GM18526 (cell line): Measurements from ENCODE around the gene ST6GALNAC2.

Experiments
- POLR2A ChIP-seq: IDR thresholded peaks from 3 replicates; pipeline ENCODE4 v1.6.1; 2011; ENCODE audit not compliant: insufficient read length; ENCODE audit errors: extremely low read depth

ST6GALNAC2 gene

DNA sequence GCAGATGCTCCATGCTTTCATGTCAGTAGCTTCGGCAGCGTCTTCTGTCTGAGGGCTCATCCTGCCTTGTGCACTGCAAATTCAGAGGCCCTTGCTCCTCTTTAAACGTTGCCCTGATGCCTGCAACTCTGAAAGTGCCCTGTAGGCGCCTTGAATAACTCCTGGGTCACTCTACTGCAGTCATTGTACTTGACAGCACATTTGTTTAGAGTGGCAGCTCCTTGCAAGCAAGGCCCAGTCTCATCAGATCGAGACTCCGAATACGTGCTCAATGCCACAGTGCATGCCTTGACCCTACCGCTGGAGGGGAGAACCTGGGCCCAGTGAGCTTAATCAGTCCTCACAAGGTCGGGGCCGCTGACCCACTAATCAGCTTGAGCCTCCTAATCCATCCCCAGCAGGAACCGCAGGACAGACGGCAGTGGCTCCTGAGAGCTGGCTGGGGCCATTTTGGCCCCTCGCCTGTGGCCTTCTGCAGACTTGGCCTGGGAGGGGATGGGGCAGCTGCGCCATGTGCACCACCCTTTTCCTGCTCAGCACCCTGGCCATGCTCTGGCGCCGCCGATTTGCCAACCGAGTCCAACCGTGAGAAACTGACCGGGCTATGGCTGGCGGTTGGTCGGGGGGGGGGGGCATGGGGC lies 45.9 kb downstream of the ST6GALNAC2 start, which contains the start of gene PRCD:
PRCD (plus strand) TSS at position 414 of the 641 bp plus-strand sequence; CDS start at position 512, 98 bp downstream.
- TF ChIP-seq POLR2A = no peak

DNA sequence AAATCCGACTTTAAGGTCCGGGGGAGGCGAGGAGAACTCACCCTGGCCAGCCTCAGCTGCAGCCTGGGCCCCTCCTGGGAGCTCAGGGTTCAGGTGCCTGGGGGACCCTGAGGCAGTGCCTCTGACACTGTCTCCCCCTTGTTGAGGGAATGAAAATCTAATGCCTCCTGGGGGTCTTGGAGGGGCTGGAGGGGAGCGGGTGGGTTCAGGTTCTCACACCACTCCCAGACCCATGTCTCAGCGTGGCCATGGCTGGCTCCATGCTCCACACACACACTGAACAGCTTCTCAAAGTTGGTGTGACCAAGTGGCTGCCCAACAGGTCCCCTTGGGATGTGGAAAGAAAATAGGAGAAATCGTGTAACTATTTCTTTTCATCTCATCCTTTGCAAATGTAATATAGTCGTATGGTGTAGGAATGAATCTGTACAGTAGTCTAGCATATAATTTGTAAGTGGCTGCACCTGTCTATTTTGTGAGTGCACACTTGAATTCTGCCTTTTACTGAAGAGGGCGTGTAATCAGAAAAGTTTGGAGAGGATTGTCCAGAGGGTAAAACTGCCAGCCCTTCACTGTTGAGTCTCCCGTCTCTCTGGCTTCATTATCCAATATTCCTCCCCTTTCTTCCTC lies 46.6 kb downstream of the ST6GALNAC2 start:
- TF ChIP-seq POLR2A = no peak

DNA sequence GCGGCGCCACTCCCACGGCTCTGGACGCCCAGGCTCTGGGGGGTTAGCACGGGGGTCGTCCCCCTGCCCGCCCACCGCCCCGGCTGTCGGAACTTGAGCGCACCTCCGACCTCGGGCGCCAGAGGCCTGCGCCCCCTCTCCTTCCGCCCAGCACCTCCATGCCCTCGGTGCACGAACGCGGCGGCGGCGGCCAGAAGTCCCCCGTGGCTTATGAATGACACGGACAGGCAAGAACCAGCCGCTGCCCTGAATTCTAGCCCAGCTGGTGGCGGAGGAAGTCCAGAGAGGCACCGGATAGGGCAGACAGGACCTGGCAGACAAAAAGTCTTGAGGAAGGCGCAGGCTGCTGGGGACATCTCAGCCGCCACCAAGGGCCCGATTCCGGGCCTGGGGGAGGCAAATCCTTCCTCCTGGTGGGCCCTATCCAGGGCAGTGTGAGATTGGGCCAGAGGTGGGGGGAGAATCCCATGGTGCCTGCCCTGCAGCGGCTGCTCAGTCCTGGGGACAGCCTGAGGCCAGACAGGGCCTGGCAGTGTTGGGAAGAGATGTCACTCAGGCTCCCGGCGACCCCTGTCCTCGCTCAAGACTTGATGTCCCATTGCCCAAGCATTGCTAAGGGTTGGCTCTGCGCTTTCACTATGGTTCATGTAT lies 47.3 kb downstream of the ST6GALNAC2 start:
- no peak for TF ChIP-seq POLR2A

DNA sequence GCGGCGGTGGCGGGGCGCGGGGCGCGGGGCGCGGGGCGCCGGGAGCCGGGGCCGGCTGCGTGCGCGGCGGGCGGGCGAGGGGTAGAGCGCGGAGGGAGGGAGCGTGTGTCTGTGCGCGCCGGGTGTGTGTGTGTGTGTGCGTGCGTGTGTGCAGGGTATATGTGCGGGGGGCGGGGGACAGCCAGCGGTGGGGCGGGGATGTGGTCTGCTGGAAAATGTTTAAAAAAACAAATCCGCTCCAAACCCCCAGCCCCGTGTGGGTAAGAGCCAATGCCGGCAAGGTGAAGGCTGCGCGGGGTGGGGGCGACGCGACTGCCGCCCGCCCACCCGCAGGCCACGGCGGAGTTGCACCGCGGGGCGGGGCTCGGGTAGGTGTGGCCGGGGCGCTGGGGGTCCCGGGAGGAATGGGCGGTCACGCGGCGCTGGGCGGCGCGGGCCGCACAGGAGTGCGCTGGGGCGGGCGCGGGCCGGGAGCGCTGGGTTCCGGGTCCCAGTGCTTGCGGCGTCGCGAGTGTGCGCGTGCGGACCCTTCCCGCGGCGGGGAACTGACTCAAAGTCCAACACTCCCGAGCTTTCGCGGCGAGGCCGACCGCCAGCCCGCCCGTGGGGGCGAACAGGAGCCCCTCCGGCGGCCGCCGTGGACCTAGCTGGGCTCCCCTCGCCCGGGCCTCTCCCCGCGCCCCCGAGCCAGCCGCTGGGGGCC lies 47.9 kb downstream of the ST6GALNAC2 start, which contains the start of gene CYGB:
CYGB (minus strand) TSS at position 132 of the 703 bp plus-strand sequence. CDS start 167 bp downstream, outside the sequence.
- TF ChIP-seq POLR2A = no peak

DNA sequence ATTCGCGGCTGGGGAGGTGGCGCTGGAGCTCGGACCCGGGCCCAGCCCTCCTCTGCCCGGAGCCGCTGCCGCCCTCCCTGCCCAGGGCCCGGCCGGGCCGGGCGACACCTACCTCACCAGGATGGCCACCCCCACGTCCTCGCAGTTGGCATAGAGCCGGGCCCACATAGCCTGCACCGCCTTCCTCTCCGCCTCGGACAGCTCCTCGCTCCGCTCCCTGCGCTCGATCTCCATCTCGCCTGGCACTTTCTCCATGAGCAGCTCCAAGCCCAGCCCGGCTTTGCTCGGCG lies 48.4 kb downstream of the ST6GALNAC2 start:
- TF ChIP-seq POLR2A = no peak

DNA sequence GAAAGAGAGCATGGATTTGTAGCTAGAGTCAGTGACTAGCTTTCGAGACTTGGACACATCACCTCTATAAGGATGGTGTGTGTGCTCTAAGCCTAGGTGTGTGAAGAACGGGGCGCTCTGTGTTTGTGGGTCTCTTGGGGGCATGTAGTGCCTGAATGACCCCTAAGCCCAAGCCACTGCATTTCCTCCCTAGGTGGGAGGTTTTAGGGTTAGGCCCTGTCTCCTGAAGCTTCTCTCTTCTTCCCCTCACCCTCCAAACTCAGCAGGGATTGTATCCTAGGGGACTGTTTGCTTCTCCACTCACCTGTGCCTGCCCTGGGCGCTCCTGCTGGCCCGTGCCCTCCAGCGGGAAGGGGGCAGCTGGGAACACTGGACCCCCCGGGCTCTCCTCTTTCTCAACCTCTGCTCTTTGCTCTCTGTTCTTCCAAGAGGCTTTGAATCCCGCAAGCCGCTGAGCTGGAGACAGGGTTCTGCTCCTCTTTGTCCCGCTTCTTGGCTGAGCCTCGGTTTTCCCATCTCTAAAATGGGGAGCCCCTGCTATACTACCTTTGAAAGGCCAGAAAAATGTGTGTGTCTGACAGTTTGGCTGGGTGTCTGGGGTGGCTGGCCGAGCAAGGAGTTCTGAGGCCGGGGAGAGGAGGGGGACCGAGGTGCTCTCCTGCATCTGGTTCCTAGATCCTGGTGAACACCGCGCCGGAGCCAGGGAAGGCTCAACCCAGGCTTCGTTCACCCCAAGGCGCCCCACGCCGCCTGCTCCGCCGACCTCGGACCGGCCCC lies 49.0 kb downstream of the ST6GALNAC2 start:
- TF ChIP-seq POLR2A = no peak

DNA sequence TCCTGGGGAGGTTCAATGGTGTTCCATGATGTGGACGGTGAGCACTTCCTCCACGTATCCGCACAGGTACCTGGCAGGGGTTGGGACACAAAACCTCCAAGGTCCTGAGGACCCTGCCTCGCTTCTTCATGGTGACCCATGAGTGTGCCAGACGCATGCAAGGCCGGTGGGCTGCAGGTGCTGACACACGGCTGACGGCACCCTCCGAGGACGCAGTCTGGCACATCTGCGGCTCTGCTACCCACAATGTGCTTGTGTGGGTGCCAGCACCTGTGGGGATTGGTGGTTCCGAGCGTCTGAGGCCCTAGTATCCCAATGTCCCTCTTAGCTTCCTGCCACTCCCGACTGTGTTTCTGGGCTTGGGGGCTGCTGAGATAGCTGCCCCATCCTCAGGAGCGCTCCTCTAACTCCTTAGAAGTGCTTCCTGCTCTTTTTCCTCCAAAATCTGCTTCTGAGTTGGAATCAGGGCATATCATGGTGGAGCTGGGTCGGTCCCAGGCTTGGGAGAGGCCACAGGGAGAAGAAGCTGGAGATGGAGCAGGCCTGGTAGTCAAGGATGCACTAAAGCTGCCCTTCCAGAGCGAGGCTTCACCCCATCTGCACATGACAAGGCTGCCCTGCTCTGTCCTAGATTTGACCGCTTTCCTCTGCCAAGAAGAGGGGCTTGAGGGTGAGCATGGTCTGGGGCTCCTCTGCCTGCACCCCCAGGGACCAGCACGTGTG lies 49.7 kb downstream of the ST6GALNAC2 start:
- no peak for TF ChIP-seq POLR2A

DNA sequence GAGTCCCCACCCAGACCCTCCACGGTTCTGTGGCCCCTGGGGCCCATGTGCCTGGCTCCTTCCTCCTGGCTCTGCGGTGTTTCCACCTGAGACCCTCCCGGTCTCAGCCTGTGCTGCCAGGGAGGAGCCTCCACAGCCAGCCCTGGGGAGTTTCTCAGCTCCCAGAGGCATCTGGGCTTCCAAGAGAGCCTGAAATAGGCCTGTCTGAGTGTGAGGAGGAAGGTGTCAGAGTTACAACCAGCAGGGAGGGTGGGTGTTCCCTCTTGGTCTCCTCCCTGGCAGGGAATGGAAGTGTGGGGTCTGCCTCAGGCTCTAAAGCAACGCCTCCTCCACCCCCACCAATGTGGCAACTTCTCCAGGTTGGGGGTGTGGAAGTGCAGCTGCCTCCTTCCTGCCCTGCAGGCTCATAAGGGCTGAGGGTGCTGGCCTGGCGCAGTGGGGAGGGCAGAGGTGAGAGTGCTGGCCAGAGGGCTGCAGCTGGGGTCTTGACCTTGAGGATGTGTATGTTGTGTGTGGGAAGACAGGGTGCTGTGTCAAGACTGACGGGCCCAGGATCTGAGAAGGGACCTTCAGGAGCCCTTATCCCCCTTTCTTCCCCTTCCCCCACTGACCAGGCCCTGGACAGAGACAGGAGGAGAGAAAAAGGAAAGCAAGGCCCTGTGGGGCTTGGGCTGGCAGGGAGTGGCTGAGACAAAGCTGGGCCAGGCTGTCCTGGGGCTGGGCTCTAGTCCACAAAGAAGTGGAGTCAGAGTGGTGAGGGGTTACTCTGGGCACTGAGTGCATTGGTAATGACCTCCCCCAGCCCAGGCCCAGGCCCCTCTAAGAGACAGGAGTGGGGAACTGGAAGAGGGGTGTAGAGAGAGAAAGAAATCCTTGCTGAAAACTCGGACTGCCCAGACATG lies 50.6 kb downstream of the ST6GALNAC2 start:
- TF ChIP-seq POLR2A = no peak

DNA sequence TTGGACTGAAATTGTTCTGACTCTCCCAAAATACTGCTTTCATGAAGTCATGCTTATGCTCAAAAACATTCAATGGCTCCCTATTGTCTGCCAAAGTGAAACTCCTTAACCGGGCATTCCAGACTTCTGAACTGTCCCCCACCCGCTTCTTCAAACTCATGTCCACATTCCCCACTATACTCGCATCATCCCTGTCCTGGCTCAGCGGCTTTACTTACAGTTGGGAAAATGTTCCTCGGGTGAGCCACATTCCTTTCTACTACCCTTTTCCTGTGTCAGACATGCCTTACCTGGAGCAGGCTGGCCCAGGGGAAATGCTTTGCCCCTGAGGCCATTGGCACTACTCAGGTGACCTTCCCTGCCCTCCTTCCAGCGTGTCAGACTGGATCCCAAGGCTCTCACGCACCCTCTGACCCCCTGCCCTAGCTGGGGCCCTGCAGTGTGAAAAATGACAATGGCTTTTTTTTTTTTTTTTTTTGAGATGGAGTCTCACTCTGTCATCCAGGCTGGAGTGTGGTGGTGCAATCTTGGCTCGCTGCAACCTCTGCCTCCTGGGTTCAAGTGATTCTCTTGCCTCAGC lies 53.5 kb downstream of the ST6GALNAC2 start:
- no peak for TF ChIP-seq POLR2A

DNA sequence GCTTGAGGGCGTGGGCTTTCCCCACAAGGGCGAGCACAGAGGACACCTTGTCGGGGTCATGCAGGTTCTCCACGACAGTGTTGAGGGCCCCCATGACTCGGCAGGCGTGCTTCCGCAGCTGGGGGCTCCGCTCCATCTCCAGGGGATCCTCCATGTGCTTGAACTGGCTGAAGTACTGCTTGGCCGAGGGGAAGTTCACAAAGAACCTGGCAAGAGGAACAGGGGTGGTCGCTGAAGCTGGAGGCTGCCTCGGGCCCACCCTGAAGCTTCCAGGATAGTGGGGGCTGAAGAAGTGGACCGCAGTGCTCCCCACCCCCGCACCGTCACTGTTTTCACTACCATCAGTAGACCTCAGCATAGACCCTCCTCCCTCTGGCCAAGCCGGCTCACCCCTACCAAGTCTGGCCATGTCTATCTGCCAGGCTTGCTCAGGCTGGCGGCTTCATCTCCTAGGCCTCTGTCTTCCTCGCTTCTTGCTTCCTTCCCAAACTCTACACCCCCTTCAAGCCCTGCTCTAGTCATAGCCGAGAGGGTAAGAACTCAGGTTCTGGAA lies 54.1 kb downstream of the ST6GALNAC2 start:
- TF ChIP-seq POLR2A = no peak

DNA sequence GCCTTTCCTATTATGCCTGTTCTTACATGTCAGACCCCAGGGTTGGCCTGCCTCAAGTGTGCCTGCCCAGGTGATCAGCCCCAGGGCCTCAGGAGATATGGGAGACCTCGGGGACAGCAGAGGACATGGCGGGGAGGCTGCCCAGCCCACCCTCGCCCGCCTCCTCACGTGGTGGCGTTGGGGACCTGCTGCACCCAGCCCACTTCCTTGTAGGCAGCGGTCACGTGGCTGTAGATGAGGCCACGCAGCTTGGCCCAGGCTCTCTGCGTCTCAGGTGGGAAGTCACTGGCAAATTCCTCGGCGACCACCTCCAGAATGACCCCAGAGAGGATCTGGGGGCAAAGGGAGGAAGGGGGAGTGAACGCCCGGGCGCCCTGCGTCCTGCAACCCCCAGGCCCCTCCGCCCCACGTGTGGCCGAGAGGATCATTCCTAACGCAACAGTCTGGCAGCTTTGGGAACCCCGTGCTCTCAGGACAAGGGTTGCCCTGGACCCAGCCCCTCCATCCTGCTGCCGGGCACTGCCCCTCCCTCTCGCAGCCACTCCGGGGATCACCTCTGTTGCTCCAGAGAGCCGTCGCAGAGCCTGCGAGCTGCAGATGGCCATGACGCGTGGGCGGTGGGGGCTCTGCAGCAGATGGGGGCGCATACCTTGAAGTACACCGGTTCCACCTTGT lies 54.7 kb downstream of the ST6GALNAC2 start:
- TF ChIP-seq POLR2A = no peak

DNA sequence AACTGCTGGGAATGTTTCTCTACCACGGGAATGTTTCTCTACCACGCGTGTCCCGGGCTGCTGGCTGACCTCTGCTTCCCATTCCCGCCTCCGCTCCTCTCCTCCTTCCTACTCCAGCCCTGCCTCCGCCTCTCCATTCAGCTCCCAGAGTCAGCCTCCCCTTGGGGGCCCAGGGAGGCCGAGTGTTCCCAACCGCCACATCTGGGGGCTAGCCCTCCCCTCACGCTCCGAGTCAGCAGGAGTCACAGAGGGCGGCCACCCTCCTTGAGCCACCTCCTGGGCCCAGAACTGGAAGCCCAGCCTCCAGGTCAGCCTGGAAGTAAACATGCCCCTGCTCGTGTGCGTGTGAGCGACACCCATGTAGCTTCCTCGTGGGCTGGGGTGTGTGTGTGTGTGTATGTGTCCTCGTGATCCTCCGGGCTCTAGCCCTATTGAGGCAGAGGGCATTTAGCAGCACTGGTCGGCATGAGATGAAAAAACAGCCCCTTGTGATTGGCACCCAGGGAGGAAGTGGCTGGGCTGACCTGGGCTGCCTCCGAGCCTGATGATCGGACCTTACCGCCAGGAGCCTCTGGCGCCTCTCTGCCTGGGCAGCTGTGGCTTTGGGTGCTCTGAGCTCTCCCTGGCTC lies 55.5 kb downstream of the ST6GALNAC2 start:
- TF ChIP-seq POLR2A = no peak
